ENCODE measurements around the gene SMG7. TPM values are rescaled to one million over a fixed set of nuclear protein-coding genes. Genes with fewer than 3 reads are reported as not detected.

Gene SMG7
- total and polyA plus RNA-seq, 10 of the 15 experiments (the other 5 are each of a cell fraction or from before 2014, with no cell fraction given): 9.5 to 65.4 (median 42.7) TPM

- Histone ChIP-seq H3K4me1 (ENCODE audit: control insufficient read depth, insufficient read depth, low read length) (peaks cover 9% of the 10 kb centered on the region), H3K27ac (ENCODE audit: control insufficient read depth, insufficient read depth) (peak overlapping the region; percentile 1; the same call in 1 of the 2 replicates), H3K4me3 (no peak overlapping the region), H3K36me3 (ENCODE audit: control insufficient read depth in 2 of 2, insufficient read depth in 2 of 2, low read length in 1 of 2) (peaks cover 0 to 5% of the 10 kb centered on the region in 2 experiments; a peak in 1 of 4 replicates), H3K27me3 (replicated peaks in 1 of 2; ENCODE audit: control insufficient read depth in 2 of 2, insufficient read depth in 2 of 2, low read length in 1 of 2) (no peaks in the 10 kb centered on the region), H3K79me2 (ENCODE audit: control insufficient read depth, insufficient read depth, low read length) (peaks cover 93% of the 10 kb centered on the region), H3K9me3 (replicated peaks; ENCODE audit: control insufficient read depth, insufficient read depth, low read length) (no peaks in the 10 kb centered on the region; the same call in 1 of the 3 replicates), H4K20me1 (ENCODE audit: control insufficient read depth, insufficient read depth) (no peaks in the 10 kb centered on the region; the same call in 1 of the 2 replicates), H3K9ac (ENCODE audit: control insufficient read depth, insufficient read depth, low read length) (no peak overlapping the region), H2AFZ (ENCODE audit: control insufficient read depth, low read depth, low read length) (no peak overlapping the region), H3K4me2 (ENCODE audit: control insufficient read depth, insufficient read depth) (peak overlapping the region; percentile 45)
- CTCF ChIA-PET: interaction anchor here (0.7 to 1.6 kb wide), 4 partner anchors 9 to 72 kb away, joined by 3 to 8 read pairs (median 4); no protein-coding TSS in a partner anchor
- WGBS (ENCODE audit: insufficient coverage, insufficient replicate concordance, low lambda C conversion rate, missing lambda C conversion rate): 53% methylated on average over 2 of the region's 2 CpGs
- RAD21 ChIA-PET (ENCODE audit: unreplicated experiment): interaction anchor here (0.6 to 2.1 kb wide), 5 partner anchors 13 to 492 kb away, joined by 3 to 5 read pairs (median 4); partner anchors contain the start of gene SMG7
- intact Hi-C loops (cut with micrococcal nuclease; ENCODE audit: unreplicated experiment): no loop called here
- POLR2A ChIA-PET: interaction anchor here (0.6 to 1.4 kb wide), 4 partner anchors 10 to 698 kb away, joined by 3 to 9 read pairs (median 5); partner anchors contain the start of gene NPL
- ATAC-seq: peak; percentile 52
- FAIRE-seq: no peak
- no TSS peak for BruUV-seq (replicated peaks)
- in situ Hi-C loops (cut with MboI): no loop called here
- no peak for DNase-seq (ENCODE audit: low read depth, low spot score)
- TF ChIP-seq TBL1XR1 (IDR thresholded peaks at IDR 0.05; ENCODE audit: low read depth, low read length): no peak
- TF ChIP-seq RUNX3 (IDR thresholded peaks at IDR 0.05; ENCODE audit: low read length): 0 out of 2 replicates have a peak, but pooled peaks have one; percentile 22
- SMC1A ChIA-PET (ENCODE audit: uncharacterized antibody, unreplicated experiment): interaction anchor here (0.6 to 9.6 kb wide), 6 partner anchors 12 to 207 kb away, joined by 3 to 69 read pairs (median 4); no protein-coding TSS in a partner anchor
These were observed 15.6 kb downstream of the SMG7 start for GRCh38 chr1:183487674-183488442.

- Histone ChIP-seq H4K20me1 (ENCODE audit: control insufficient read depth, insufficient read depth) (peaks cover 4% of the 10 kb centered on the region; the same call in 1 of the 2 replicates), H3K4me3 (no peak overlapping the region), H3K27me3 (replicated peaks in 1 of 2; ENCODE audit: control insufficient read depth in 2 of 2, insufficient read depth in 2 of 2, low read length in 1 of 2) (no peaks in the 10 kb centered on the region), H3K4me1 (ENCODE audit: control insufficient read depth, insufficient read depth, low read length) (peaks cover 9% of the 10 kb centered on the region), H3K27ac (ENCODE audit: control insufficient read depth, insufficient read depth) (no peak overlapping the region), H3K9ac (ENCODE audit: control insufficient read depth, insufficient read depth, low read length) (no peak overlapping the region), H3K36me3 (ENCODE audit: control insufficient read depth in 2 of 2, insufficient read depth in 2 of 2, low read length in 1 of 2) (peaks cover 0 to 5% of the 10 kb centered on the region in 2 experiments; a peak in 1 of 4 replicates), H2AFZ (ENCODE audit: control insufficient read depth, low read depth, low read length) (no peak overlapping the region), H3K4me2 (ENCODE audit: control insufficient read depth, insufficient read depth) (no peak overlapping the region), H3K79me2 (ENCODE audit: control insufficient read depth, insufficient read depth, low read length) (peaks cover 91% of the 10 kb centered on the region), H3K9me3 (replicated peaks; ENCODE audit: control insufficient read depth, insufficient read depth, low read length) (no peaks in the 10 kb centered on the region; the same call in 1 of the 3 replicates)
- SMC1A ChIA-PET (ENCODE audit: uncharacterized antibody, unreplicated experiment): interaction anchor here (1.6 to 9.6 kb wide), 3 partner anchors 9 to 18 kb away, joined by 6 to 69 read pairs (median 13); no protein-coding TSS in a partner anchor
- in situ Hi-C loops (cut with MboI) (no loop called here), intact Hi-C loops (cut with micrococcal nuclease; ENCODE audit: unreplicated experiment) (no loop called here)
- no peak for ATAC-seq
- CTCF ChIA-PET: no interaction called here
- TF ChIP-seq POLR2A (IDR thresholded peaks at IDR 0.05; ENCODE audit: low read depth, low read length) (no peak), SKIL (IDR thresholded peaks at IDR 0.05; ENCODE audit: low read depth, poor library complexity, severe bottlenecking) (no peak), CREB1 (IDR thresholded peaks at IDR 0.05; ENCODE audit: low read depth) (no peak)
- POLR2A ChIA-PET: no interaction called here
- WGBS (ENCODE audit: insufficient coverage, insufficient replicate concordance, low lambda C conversion rate, missing lambda C conversion rate): 96% methylated on average over 5 of the region's 5 CpGs
- no TSS peak for BruUV-seq (replicated peaks)
- DNase-seq (ENCODE audit: low read depth, low spot score): no peak
- FAIRE-seq: no peak
- RAD21 ChIA-PET (ENCODE audit: unreplicated experiment): no interaction called here
These were observed 18.6 kb downstream of the SMG7 start for GRCh38 chr1:183490932-183491331.

Data from GM12878 (cell line).